HepG2 (cell line): ENCODE results near the gene TMEM190. TPM values are rescaled to one million over a fixed set of nuclear protein-coding genes. Genes with fewer than 3 reads are reported as not detected.

Source experiments
- ATAC-seq: fragments of 200-7000 bp; cut with Tn5 transposase; 3 replicates; pipeline ENCODE4 v1.9.1; 2020; ENCODE audit warnings: mild to moderate bottlenecking, moderate library complexity
- BruUV-seq: library from RNA; stranded (reverse); fragments of 400-500 nt; replicated peaks from 2 replicates; lab custom pipeline; 2021; lab: Mats Ljungman, UMichigan
- CTCF ChIA-PET: fragments of 300-600 bp; formaldehyde crosslinking; extraction: SDS; loops from one replicate; lab custom pipeline; 2021; ENCODE audit warnings: low total read pairs, inconsistent platforms, low intra/inter-chr PET ratio; lab: Yijun Ruan, JAX
- POLR2A ChIA-PET: fragments of 350-600 bp; sonication (Branson Sonifier 250); formaldehyde crosslinking; loops from one replicate; lab custom pipeline; 2020; ENCODE audit warnings: antibody characterized with exemption, inconsistent platforms; lab: Yijun Ruan, JAX
- DNase-seq: peaks from one replicate; pipeline ENCODE4 v3.0.0-alpha.2; 2015; ENCODE audit warnings: low spot score
- FAIRE-seq: peaks from 3 replicates; lab custom pipeline; 2011; peaks lifted over from hg19 to GRCh38; lab: Jason Lieb, UNC
- H2AFZ ChIP-seq: one replicate; pipeline ENCODE4 v1.6.1; 2011; ENCODE audit warnings: low read length, inconsistent platforms
- H3K27ac ChIP-seq: fragments of 300-600 bp; 3 replicates; pipeline ENCODE4 v1.8.0; 2011; ENCODE audit warnings: mixed run types, mild to moderate bottlenecking, mixed read lengths, low read length, inconsistent platforms; ENCODE audit not compliant: insufficient read depth; ENCODE audit errors: extremely low read length
- H3K27me3 ChIP-seq, 2 experiments: fragments of 200-600 bp in 1 of 2; 2 replicates in 1 of 2; 3 replicates in 1 of 2; pipeline versions ENCODE4 v1.6.0 to v1.8.0; 2011; ENCODE audit warnings: low read length in 2 of 2, mild to moderate bottlenecking in 2 of 2, moderate library complexity in 2 of 2, inconsistent platforms in 1 of 2; ENCODE audit not compliant: insufficient read depth in 2 of 2, control insufficient read depth in 1 of 2
- H3K36me3 ChIP-seq, 2 experiments: fragments of 200-600 bp in 1 of 2; replicated peaks in 1 of 2; 2 replicates in 1 of 2; 3 replicates in 1 of 2; pipeline versions ENCODE4 v1.5.1 to v1.8.0; 2011; ENCODE audit warnings: low read length in 2 of 2, inconsistent platforms in 1 of 2; ENCODE audit not compliant: insufficient read depth in 2 of 2, control insufficient read depth in 1 of 2
- H3K4me1 ChIP-seq: 2 replicates; pipeline ENCODE4 v1.5.1; 2012; ENCODE audit warnings: low read length, inconsistent platforms; ENCODE audit not compliant: insufficient read depth
- H3K4me2 ChIP-seq: 2 replicates; pipeline ENCODE4 v1.6.0; 2011; ENCODE audit warnings: low read depth, low read length, inconsistent platforms
- H3K4me3 ChIP-seq, 3 experiments: fragments of 200-600 bp in 1 of 3; sonication (generic), shearing (Covaris generic) in 1 of 3; replicated peaks in 1 of 3; 2 replicates each; pipeline ENCODE4 v1.5.1; 2011 to 2016; ENCODE audit warnings: low read length in 3 of 3, inconsistent platforms in 2 of 3, low read depth in 2 of 3, mild to moderate bottlenecking in 2 of 3, control low read depth in 1 of 3, mixed read lengths in 1 of 3; ENCODE audit not compliant: insufficient read depth in 1 of 3
- H3K79me2 ChIP-seq: one replicate; pipeline ENCODE4 v1.6.1; 2011; ENCODE audit warnings: low read length, inconsistent platforms; ENCODE audit not compliant: insufficient read depth
- H3K9ac ChIP-seq: 2 replicates; pipeline ENCODE4 v1.6.0; 2011; ENCODE audit warnings: mild to moderate bottlenecking, low read depth, low read length, inconsistent platforms; ENCODE audit not compliant: insufficient read depth
- H3K9me3 ChIP-seq: 2 replicates; pipeline ENCODE4 v1.5.1; 2012; ENCODE audit warnings: mild to moderate bottlenecking, low read length
- H4K20me1 ChIP-seq: 2 replicates; pipeline ENCODE4 v1.6.0; 2011; ENCODE audit warnings: inconsistent platforms, mild to moderate bottlenecking, low read length, moderate library complexity; ENCODE audit not compliant: insufficient read depth
- CCDC6 ChIP-seq: sonication (generic); formaldehyde crosslinking; IDR thresholded peaks from 2 replicates; pipeline ENCODE4 v1.8.1; 2022; ENCODE audit warnings: mild to moderate bottlenecking, missing genetic modification reagents, moderate library complexity
- RFXAP ChIP-seq: sonication (generic); formaldehyde crosslinking; IDR thresholded peaks from 2 replicates; pipeline ENCODE4 v1.4.0; 2020; ENCODE audit warnings: missing genetic modification reagents, borderline replicate concordance
- ZNF121 ChIP-seq: sonication (generic); formaldehyde crosslinking; IDR thresholded peaks from 2 replicates; pipeline ENCODE4 v1.5.0; 2020; ENCODE audit warnings: mild to moderate bottlenecking, missing genetic modification reagents
- ZNF7 ChIP-seq: IDR thresholded peaks from 2 replicates; pipeline ENCODE4 v1.6.1; 2016; ENCODE audit warnings: missing biosample characterization, missing genetic modification reagents
- WGBS: methylation state at CpG from one replicate; pipeline ENCODE4 v1.1.6; 2017; ENCODE audit warnings: low lambda C conversion rate; 5-methylcytosine and 5-hydroxymethylcytosine counted together
- in situ Hi-C: cut with HindIII; loops from 2 replicates; pipeline ENCODE4 v1.10.0; 2017; ENCODE audit warnings: low pct_unique_long_range_greater_than_20kb; ENCODE audit not compliant: extremely low pct_ligation_motif_present
- intact Hi-C: fragments of 100-400 bp; cut with micrococcal nuclease; formaldehyde crosslinking; loops from one replicate; pipeline ENCODE4 v1.10.0; 2022; ENCODE audit not compliant: unreplicated experiment
- polyA plus RNA-seq, 8 experiments: library from polyadenylated mRNA; depleted of rRNA in 3 of 8; stranded (reverse) in 7 of 8; unstranded in 1 of 8; fragments of >200 nt; fragmentation: Illumina TruSeq in 4 of 8; extraction: Trizol in 4 of 8; gene quantifications; 2 replicates each; pipeline versions ENCODE4 v1.2.1 to v1.2.3, GENCODE V29; 2011 to 2016; ENCODE audit warnings: low read depth in 4 of 8, missing spikeins in 1 of 8, mixed read lengths in 1 of 8; ENCODE audit not compliant: insufficient read depth in 1 of 8
- total RNA-seq, 5 experiments: library from RNA; depleted of rRNA; stranded (reverse); fragments of >200 nt; fragmentation: Illumina TruSeq; extraction: Trizol; gene quantifications; 2 replicates each; pipeline ENCODE4 v1.2.3, GENCODE V29; 2016; ENCODE audit warnings: low read depth in 1 of 5

TMEM190 gene
- total and polyA plus RNA-seq, 2 of the 13 experiments (the other 11 are each of a cell fraction or from before 2014, with no cell fraction given), result 0.35 to 0.83 TPM

- Histone ChIP-seq H3K9me3 (no peaks in the 10 kb centered on the region), H4K20me1 (peaks cover 25% of the 10 kb centered on the region), H3K79me2 (peaks cover 4% of the 10 kb centered on the region), H3K4me2 (no peak overlapping the region), H3K27ac (no peak overlapping the region), H3K27me3 (no peaks in the 10 kb centered on the region), H3K4me3 (no peak overlapping the region), H3K9ac (no peak overlapping the region), H2AFZ (no peak overlapping the region), H3K4me1 (peaks cover 42% of the 10 kb centered on the region), H3K36me3 (peaks cover 12 to 20% of the 10 kb centered on the region in 2 experiments)
- WGBS, result 84% methylated on average over 18 of the region's 18 CpGs
- TF ChIP-seq ZNF121 (CRISPR knock-in tag) (peak; percentile 33; the same call in 1 of the 2 replicates), CCDC6 (CRISPR knock-in tag) (no peak)
- ChIA-PET CTCF (no interaction called here), POLR2A (interaction anchor here (0.7 to 9.7 kb wide), 4 partner anchors 14 to 232 kb away, joined by 3 to 62 read pairs (median 4); partner anchors contain the start of genes KMT5C and UBE2S)
- ATAC-seq (peak; percentile 27), FAIRE-seq (no peak), DNase-seq (no peak)
- BruUV-seq, result no TSS peak
- intact Hi-C loops, result no loop called here
- in situ Hi-C loops, result no loop called here
These were observed 16.5 kb downstream of the TMEM190 start for GRCh38 chr19:55392820-55393761.

DNA sequence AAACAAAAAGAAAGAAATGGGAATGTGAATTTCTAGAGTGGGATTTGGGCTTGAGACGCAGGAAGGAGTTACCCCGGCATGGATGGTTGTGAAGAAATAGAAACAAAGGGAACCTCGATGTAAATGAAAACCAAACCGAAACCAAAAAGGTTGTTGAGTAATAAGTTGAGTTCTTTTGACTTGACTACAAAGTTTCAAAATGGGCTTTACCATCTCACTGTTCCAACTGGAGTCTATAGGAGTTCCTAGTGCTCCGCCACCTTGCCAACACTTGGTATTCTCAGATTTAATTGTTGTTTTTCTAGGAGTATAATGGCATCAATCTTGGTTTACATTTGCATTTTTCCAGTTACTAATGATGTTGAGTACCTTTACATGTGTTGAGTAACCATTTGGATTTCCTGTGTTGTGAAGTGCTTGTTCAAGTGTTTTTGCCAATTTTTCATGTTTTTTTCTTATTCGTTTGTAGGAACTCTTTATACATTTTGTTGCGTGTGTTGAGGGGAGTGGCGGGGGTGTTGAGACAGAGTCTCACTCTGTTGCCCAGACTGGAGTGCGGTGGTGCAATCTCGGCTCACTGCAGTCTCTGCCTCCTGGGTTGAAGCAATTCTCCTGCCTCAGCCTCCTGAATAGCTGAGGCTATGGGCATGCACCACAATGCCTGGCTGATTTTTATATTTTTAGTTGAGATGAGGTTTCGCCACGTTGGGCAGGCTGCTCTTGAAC lies 21.7 kb downstream of the TMEM190 start:
- CTCF ChIA-PET, result no interaction called here
- no peak overlapping the region for H2AFZ ChIP-seq
- no peaks in the 10 kb centered on the region for H4K20me1 ChIP-seq
- FAIRE-seq, result no peak
- in situ Hi-C loops (no loop called here), intact Hi-C loops (no loop called here)
- H3K79me2 ChIP-seq, result no peaks in the 10 kb centered on the region
- peaks cover 14% of the 10 kb centered on the region for H3K4me1 ChIP-seq
- BruUV-seq, result no TSS peak
- H3K36me3 ChIP-seq, result peaks cover 2 to 13% of the 10 kb centered on the region in 2 experiments; a peak in 2 of 5 replicates
- H3K27ac ChIP-seq, result no peak overlapping the region
- POLR2A ChIA-PET, result no interaction called here
- no peak overlapping the region for H3K4me3 ChIP-seq
- H3K9ac ChIP-seq, result no peak overlapping the region
- H3K4me2 ChIP-seq, result no peak overlapping the region
- 89% methylated on average over 12 of the region's 12 CpGs for WGBS
- no peak for ATAC-seq
- DNase-seq, result no peak
- no peaks in the 10 kb centered on the region for H3K27me3 ChIP-seq
- H3K9me3 ChIP-seq, result no peaks in the 10 kb centered on the region
- TF ChIP-seq RFXAP (no peak), ZNF7 (CRISPR knock-in tag) (peak; percentile 53; the same call in 1 of the 2 replicates)
